K562 (cell line): ENCODE data around the gene NUAK1.

Source experiments
- HMG20A ChIP-seq: fragments of 450-650 bp; formaldehyde crosslinking; conservative IDR thresholded peaks from 2 replicates; pipeline ENCODE4 v1.4.0; 2020; ENCODE audit warnings: mild to moderate bottlenecking, mixed read lengths
- NRF1 ChIP-seq, 2 experiments: fragments of 450-650 bp; IDR thresholded peaks in 1 of 2; conservative IDR thresholded peaks in 1 of 2; 2 replicates each; pipeline ENCODE4 v1.6.1; 2014; ENCODE audit warnings: mild to moderate bottlenecking in 2 of 2
- PHB2 ChIP-seq: fragments of 450-650 bp; IDR thresholded peaks from 2 replicates; pipeline ENCODE4 v1.6.1; 2017; ENCODE audit warnings: low read depth
- POLR2A ChIP-seq: fragments of 450-650 bp; conservative IDR thresholded peaks from 2 replicates; pipeline ENCODE4 v1.6.1; 2016
- TSHZ1 ChIP-seq: fragments of 250-450 bp; sonication (Bioruptor Pico); IDR thresholded peaks from 2 replicates; pipeline ENCODE4 v1.4.0; 2020; ENCODE audit warnings: mild to moderate bottlenecking, moderate library complexity
- USF2 ChIP-seq: sonication (generic); formaldehyde crosslinking; IDR thresholded peaks from 2 replicates; pipeline ENCODE4 v1.5.0; 2020; ENCODE audit warnings: missing genetic modification reagents
- ZNF41 ChIP-seq: fragments of 250-450 bp; sonication (Bioruptor Pico); conservative IDR thresholded peaks from 2 replicates; pipeline ENCODE4 v1.4.0; 2020; ENCODE audit warnings: mild to moderate bottlenecking

GRCh38 chr12:106139422-106140171, 843 bp upstream of the NUAK1 start:
- TF ChIP-seq NRF1 (conservative IDR thresholded peaks at IDR 0.05 in 1 of 2, IDR thresholded peaks at IDR 0.05 in 1 of 2) (no peak), TSHZ1 (no peak), POLR2A (no peak), PHB2 (no peak), ZNF41 (CRISPR knock-in tag) (no peak), USF2 (CRISPR knock-in tag) (no peak), HMG20A (no peak)
